Thoracic aorta (tissue), 2 donors: Measurements from ENCODE around the gene PHACTR1. TPM values are rescaled to one million over a fixed set of nuclear protein-coding genes. Genes with fewer than 3 reads are reported as not detected.

ENCODE experiments used
- ATAC-seq: fragments of 150-250 bp; one replicate; pipeline ENCODE4 v1.8.0; 2017; ENCODE audit warnings: low read depth; ENCODE audit not compliant: insufficient number of reproducible peaks, low FRiP score
- DNase-seq: peaks from one replicate; pipeline ENCODE4 v3.0.0-alpha.2; 2020; ENCODE audit warnings: low spot score
- H3K27ac ChIP-seq, 2 donors: fragments of 200-600 bp; sonication (generic); 1 replicate in 1 of 2; 2 replicates in 1 of 2; pipeline ENCODE4 v1.5.1; 2016; ENCODE audit warnings: mild to moderate bottlenecking in 2 of 2, moderate library complexity in 2 of 2
- H3K27me3 ChIP-seq: fragments of 200-600 bp; sonication (generic); replicated peaks from 2 replicates; pipeline ENCODE4 v1.6.0; 2016; ENCODE audit warnings: mild to moderate bottlenecking; ENCODE audit not compliant: insufficient read depth
- H3K36me3 ChIP-seq: fragments of 200-600 bp; sonication (generic); one replicate; pipeline ENCODE4 v1.5.1; 2016
- H3K4me1 ChIP-seq, 2 donors: fragments of 200-600 bp; sonication (generic); 1 replicate in 1 of 2; 2 replicates in 1 of 2; pipeline versions ENCODE4 v1.5.1 to v1.6.0; 2016; ENCODE audit warnings: low read depth in 2 of 2, mild to moderate bottlenecking in 1 of 2; ENCODE audit not compliant: control insufficient read depth in 1 of 2
- H3K4me3 ChIP-seq: fragments of 200-600 bp; sonication (generic); 2 replicates; pipeline ENCODE4 v1.5.1; 2016; ENCODE audit warnings: mild to moderate bottlenecking
- H3K9me3 ChIP-seq: fragments of 200-600 bp; sonication (generic); 2 replicates; pipeline ENCODE4 v1.5.1; 2016
- CTCF ChIP-seq: fragments of 200-600 bp; sonication (generic); IDR thresholded peaks from one replicate; pipeline ENCODE4 v1.5.1; 2019; ENCODE audit warnings: antibody characterized with exemption
- total RNA-seq, 2 donors: library from RNA; depleted of rRNA; stranded (reverse); fragments of >200 nt; gene quantifications; one replicate each; pipeline versions ENCODE4 v1.1.0 to v1.2.3, GENCODE V29; 2016

PHACTR1 gene
- total RNA-seq, 2 donors from 2014 or later: 42.9 to 69.1 TPM

GRCh38 chr6:13295576-13295975 lies 579.0 kb downstream of the PHACTR1 start:
- no peak overlapping the region for H3K27ac ChIP-seq
- DNase-seq (no peak), ATAC-seq (no peak)
- H3K36me3 ChIP-seq: peaks cover 14% of the 10 kb centered on the region
- no peak for TF ChIP-seq CTCF
- no peaks in the 10 kb centered on the region for H3K27me3 ChIP-seq
- H3K4me3 ChIP-seq: no peak overlapping the region
- no peaks in the 10 kb centered on the region for H3K9me3 ChIP-seq
- H3K4me1 ChIP-seq: no peaks in the 10 kb centered on the region

GRCh38 chr6:13296536-13296997 lies 580.0 kb downstream of the PHACTR1 start:
- H3K9me3 ChIP-seq: no peaks in the 10 kb centered on the region
- ATAC-seq: no peak
- H3K4me3 ChIP-seq: no peak overlapping the region
- DNase-seq: no peak
- H3K27me3 ChIP-seq: no peaks in the 10 kb centered on the region
- H3K4me1 ChIP-seq: no peaks in the 10 kb centered on the region
- no peak overlapping the region for H3K27ac ChIP-seq
- TF ChIP-seq CTCF: no peak
- H3K36me3 ChIP-seq: peaks cover 11% of the 10 kb centered on the region

- Histone ChIP-seq H3K36me3 (peaks cover 6% of the 10 kb centered on the region), H3K4me3 (no peak overlapping the region), H3K9me3 (no peaks in the 10 kb centered on the region), H3K27ac (no peak overlapping the region), H3K27me3 (no peaks in the 10 kb centered on the region), H3K4me1 (peaks cover under 1 to 2% of the 10 kb centered on the region in 2 donors)
- DNase-seq (no peak), ATAC-seq (no peak)
- no peak for TF ChIP-seq CTCF
Observed at GRCh38 chr6:13297391-13297790, 580.8 kb downstream of the PHACTR1 start.

- ATAC-seq: no peak
- no peak for TF ChIP-seq CTCF
- DNase-seq: no peak
- peaks cover 3% of the 10 kb centered on the region for H3K36me3 ChIP-seq
- peaks cover 10 to 13% of the 10 kb centered on the region in 2 donors for H3K4me1 ChIP-seq
- H3K27me3 ChIP-seq: no peaks in the 10 kb centered on the region
- H3K4me3 ChIP-seq: no peak overlapping the region
- no peak overlapping the region for H3K27ac ChIP-seq
- no peaks in the 10 kb centered on the region for H3K9me3 ChIP-seq
Observed at GRCh38 chr6:13298446-13298845, 581.9 kb downstream of the PHACTR1 start.

GRCh38 chr6:13299403-13299821 lies 582.8 kb downstream of the PHACTR1 start:
- TF ChIP-seq CTCF: no peak
- Histone ChIP-seq H3K4me3 (no peak overlapping the region), H3K36me3 (no peaks in the 10 kb centered on the region), H3K27ac (no peak overlapping the region), H3K4me1 (peaks cover 12 to 22% of the 10 kb centered on the region in 2 donors), H3K27me3 (no peaks in the 10 kb centered on the region), H3K9me3 (no peaks in the 10 kb centered on the region)
- DNase-seq (no peak), ATAC-seq (no peak)
